Endodermal cell (in vitro differentiated cells): ENCODE results near the gene GFPT2. TPM values are rescaled to one million over a fixed set of nuclear protein-coding genes. Genes with fewer than 3 reads are reported as not detected.

Source experiments
- DNase-seq: peaks from one replicate; pipeline ENCODE4 v3.0.0-alpha.2; 2017
- H3K27ac ChIP-seq: 2 replicates; pipeline ENCODE4 v1.5.1; 2013; ENCODE audit warnings: mild to moderate bottlenecking, low read depth, low read length, moderate library complexity
- H3K27me3 ChIP-seq: 2 replicates; pipeline ENCODE4 v1.6.1; 2013; ENCODE audit warnings: mild to moderate bottlenecking, low read length, moderate library complexity; ENCODE audit not compliant: insufficient read depth, control insufficient read depth, poor library complexity, severe bottlenecking
- H3K36me3 ChIP-seq: 2 replicates; pipeline ENCODE4 v1.7.0; 2013; ENCODE audit warnings: mild to moderate bottlenecking, low read length, moderate library complexity; ENCODE audit not compliant: control insufficient read depth, insufficient read depth
- H3K4me1 ChIP-seq: one replicate; pipeline ENCODE4 v1.7.0; 2013; ENCODE audit warnings: low read length; ENCODE audit not compliant: control insufficient read depth, insufficient read depth
- H3K4me3 ChIP-seq: 2 replicates; pipeline ENCODE4 v1.5.1; 2013; ENCODE audit warnings: mild to moderate bottlenecking, low read length, moderate library complexity
- H3K9ac ChIP-seq: 2 replicates; pipeline ENCODE4 v1.6.1; 2013; ENCODE audit warnings: mild to moderate bottlenecking, low read length, moderate library complexity; ENCODE audit not compliant: poor library complexity, severe bottlenecking; ENCODE audit errors: extremely low read depth
- H3K9me3 ChIP-seq: 2 replicates; pipeline ENCODE4 v1.6.1; 2013; ENCODE audit warnings: mild to moderate bottlenecking, low read length, moderate library complexity; ENCODE audit not compliant: control insufficient read depth
- H3K27ac Mint-ChIP-seq: 2 replicates; pipeline ENCODE4 v1.8.0; 2020; ENCODE audit warnings: mixed read lengths
- H3K27me3 Mint-ChIP-seq: 2 replicates; pipeline ENCODE4 v1.8.0; 2021; ENCODE audit warnings: mild to moderate bottlenecking, mixed read lengths; ENCODE audit not compliant: insufficient read depth
- H3K36me3 Mint-ChIP-seq: 2 replicates; pipeline ENCODE4 v1.8.0; 2020; ENCODE audit warnings: low read depth, mixed read lengths
- H3K4me1 Mint-ChIP-seq: 2 replicates; pipeline ENCODE4 v1.8.0; 2020; ENCODE audit warnings: mixed read lengths
- H3K4me3 Mint-ChIP-seq: 2 replicates; pipeline ENCODE4 v1.8.0; 2020; ENCODE audit warnings: mild to moderate bottlenecking, moderate library complexity, mixed read lengths
- H3K9me3 Mint-ChIP-seq: 2 replicates; pipeline ENCODE4 v1.8.0; 2020; ENCODE audit warnings: mild to moderate bottlenecking, mixed read lengths
- CTCF ChIP-seq: fragments of 200-600 bp; sonication (generic); conservative IDR thresholded peaks from 2 replicates; pipeline ENCODE4 v1.5.0; 2021; ENCODE audit warnings: antibody characterized with exemption, mild to moderate bottlenecking
- WGBS, 2 experiments: methylation state at CpG; one replicate each; pipeline versions ENCODE4 v1.1.5 to v1.1.7; 2013; ENCODE audit warnings: missing lambda C conversion rate in 2 of 2, mixed read lengths in 1 of 2; ENCODE audit not compliant: insufficient coverage in 1 of 2, insufficient read length in 1 of 2; 5-methylcytosine and 5-hydroxymethylcytosine counted together
- total RNA-seq, 2 donors: library from RNA; stranded (reverse); fragmentation: NEBNext Ultra II Directional in 1 of 2; extraction: Animal tissue kit (Norgen Biotek cat#: 25700) in 1 of 2; gene quantifications; 2 replicates in 1 of 2; 3 replicates in 1 of 2; pipeline ENCODE4 v1.2.1, GENCODE V29; 2021

The GFPT2 gene
- total RNA-seq, 2 donors from 2014 or later, result 19.5 to 37.3 TPM

DNA sequence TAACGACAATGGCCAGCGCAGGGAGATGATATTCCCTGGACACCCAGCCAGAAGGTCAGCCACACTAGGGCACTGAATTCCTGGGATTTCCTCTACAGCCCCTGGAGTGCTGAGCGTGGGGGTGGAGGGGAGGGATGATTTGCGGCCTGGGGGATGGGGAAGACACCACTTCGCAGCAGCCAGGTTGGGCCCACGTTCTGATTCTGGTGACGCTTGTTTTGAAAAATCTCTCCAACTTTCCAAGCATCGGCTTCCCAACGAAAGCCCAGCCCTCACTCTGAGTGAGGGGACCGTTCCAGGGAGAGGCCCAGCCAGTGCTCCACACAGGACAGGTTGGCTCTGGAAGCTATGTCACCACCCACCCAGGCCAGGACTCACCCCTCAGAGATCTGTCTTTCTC, 5.4 kb downstream of the GFPT2 start:
- no peak overlapping the region for H3K4me3 Mint-ChIP-seq
- H3K4me1 Mint-ChIP-seq, result peaks cover 39% of the 10 kb centered on the region
- H3K9me3 ChIP-seq, result no peaks in the 10 kb centered on the region
- 86 to 92% methylated on average over 7 to 10 of the region's 10 CpGs for WGBS, 2 experiments
- TF ChIP-seq CTCF, result no peak
- no peaks in the 10 kb centered on the region for H3K36me3 ChIP-seq
- H3K27ac Mint-ChIP-seq, result no peak overlapping the region
- no peaks in the 10 kb centered on the region for H3K36me3 Mint-ChIP-seq
- no peak overlapping the region for H3K4me3 ChIP-seq
- peaks cover 11% of the 10 kb centered on the region for H3K27me3 Mint-ChIP-seq
- H3K27me3 ChIP-seq, result no peaks in the 10 kb centered on the region
- H3K9me3 Mint-ChIP-seq, result no peaks in the 10 kb centered on the region
- H3K27ac ChIP-seq, result no peak overlapping the region
- no peak for DNase-seq
- peaks cover 26% of the 10 kb centered on the region for H3K4me1 ChIP-seq
- no peak overlapping the region for H3K9ac ChIP-seq

- Histone ChIP-seq H3K27me3 (no peaks in the 10 kb centered on the region), H3K4me3 (no peak overlapping the region), H3K9ac (no peak overlapping the region), H3K27ac (no peak overlapping the region), H3K36me3 (no peaks in the 10 kb centered on the region), H3K4me1 (peaks cover 26% of the 10 kb centered on the region), H3K9me3 (no peaks in the 10 kb centered on the region)
- Mint-ChIP-seq H3K4me3 (no peak overlapping the region), H3K27ac (no peak overlapping the region), H3K9me3 (no peaks in the 10 kb centered on the region), H3K4me1 (peaks cover 36% of the 10 kb centered on the region), H3K36me3 (no peaks in the 10 kb centered on the region), H3K27me3 (peaks cover 4% of the 10 kb centered on the region)
- 88 to 94% methylated on average over 4 to 14 of the region's 14 CpGs for WGBS, 2 experiments
- no peak for DNase-seq
- TF ChIP-seq CTCF, result no peak
Observed at GRCh38 chr5:180346358-180346757, 6.8 kb downstream of the GFPT2 start.

GRCh38 chr5:180345781-180346180, 7.4 kb downstream of the GFPT2 start:
- no peak overlapping the region for H3K27ac ChIP-seq
- no peak for DNase-seq
- H3K36me3 ChIP-seq, result no peaks in the 10 kb centered on the region
- Mint-ChIP-seq H3K9me3 (no peaks in the 10 kb centered on the region), H3K4me1 (peaks cover 30% of the 10 kb centered on the region), H3K4me3 (no peak overlapping the region), H3K27ac (no peak overlapping the region), H3K36me3 (no peaks in the 10 kb centered on the region), H3K27me3 (peaks cover 2% of the 10 kb centered on the region)
- no peak overlapping the region for H3K9ac ChIP-seq
- no peak overlapping the region for H3K4me3 ChIP-seq
- H3K9me3 ChIP-seq, result no peaks in the 10 kb centered on the region
- 93 to 94% methylated on average over 6 to 8 of the region's 8 CpGs for WGBS, 2 experiments
- H3K27me3 ChIP-seq, result no peaks in the 10 kb centered on the region
- H3K4me1 ChIP-seq, result peaks cover 26% of the 10 kb centered on the region
- TF ChIP-seq CTCF, result no peak
